Hematopoietic multipotent progenitor cell treated with erythropoietin and hydrocortisone succinate and interleukin-3 and kit ligand, for 4 days (in vitro differentiated cells): ENCODE measurements around the gene UBL3.

ENCODE experiments used
- DNase-seq: peaks from one replicate; pipeline ENCODE4 v3.0.0-alpha.2; 2015

Gene UBL3, protein sequence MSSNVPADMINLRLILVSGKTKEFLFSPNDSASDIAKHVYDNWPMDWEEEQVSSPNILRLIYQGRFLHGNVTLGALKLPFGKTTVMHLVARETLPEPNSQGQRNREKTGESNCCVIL

DNA sequence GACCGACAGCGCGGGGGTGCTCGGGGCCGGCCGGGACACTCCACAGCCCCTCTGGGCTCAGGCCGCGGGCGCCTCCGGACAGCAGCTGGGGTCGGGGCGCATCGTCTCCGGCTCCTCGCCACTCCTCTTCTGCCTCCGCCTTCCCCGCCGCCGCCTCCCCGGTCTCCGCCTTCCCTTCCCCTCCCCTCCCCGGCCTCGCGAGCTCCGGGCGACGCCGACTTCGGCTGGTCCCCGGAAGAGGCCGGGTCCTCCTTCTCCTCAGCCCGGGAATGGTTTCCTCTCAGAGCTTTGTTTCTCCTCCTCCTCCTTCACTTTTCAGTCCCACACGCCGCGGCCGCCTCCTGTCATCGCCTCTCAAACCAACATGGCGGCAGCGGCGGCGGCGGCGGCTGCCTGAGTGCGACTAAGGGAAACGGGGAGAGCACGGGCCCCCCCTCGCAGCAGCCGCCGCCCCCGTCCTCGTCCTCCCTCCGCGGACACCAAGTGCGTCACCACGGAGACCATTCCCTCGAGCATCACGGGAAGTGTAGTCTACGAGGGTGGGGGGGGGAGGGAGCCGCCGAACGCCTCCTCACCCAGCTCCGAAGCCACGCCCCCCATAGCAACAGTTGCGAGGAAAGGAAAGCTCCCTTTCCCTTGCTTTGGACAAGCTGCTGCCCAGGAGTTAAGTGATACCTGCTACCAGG lies at the start of gene UBL3:
Gene UBL3 (minus strand): TSS at position 405 of the 686 bp plus-strand sequence. CDS start 1,079 bp downstream, outside the sequence.
- peak; percentile 97 for DNase-seq

DNA sequence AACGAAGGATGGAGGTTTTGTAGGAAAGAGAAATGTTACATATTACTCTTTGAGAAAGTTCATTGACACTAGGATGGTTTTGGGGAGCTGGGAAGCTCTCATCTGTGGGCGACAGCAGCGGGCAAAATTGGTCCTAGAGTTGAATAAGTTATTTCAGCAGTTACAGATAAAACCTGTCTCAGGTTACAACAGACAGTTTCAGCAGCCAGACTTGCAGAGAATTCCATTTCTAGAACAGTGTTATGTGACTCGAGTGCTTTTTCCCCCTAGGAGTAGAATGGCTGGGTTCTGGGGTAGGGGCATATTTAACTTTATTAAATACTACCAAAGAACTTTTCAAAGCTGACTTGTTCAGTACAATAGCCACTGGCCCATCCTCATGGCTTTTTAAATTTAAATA lies 46.7 kb upstream of the UBL3 start:
- DNase-seq: no peak

DNA sequence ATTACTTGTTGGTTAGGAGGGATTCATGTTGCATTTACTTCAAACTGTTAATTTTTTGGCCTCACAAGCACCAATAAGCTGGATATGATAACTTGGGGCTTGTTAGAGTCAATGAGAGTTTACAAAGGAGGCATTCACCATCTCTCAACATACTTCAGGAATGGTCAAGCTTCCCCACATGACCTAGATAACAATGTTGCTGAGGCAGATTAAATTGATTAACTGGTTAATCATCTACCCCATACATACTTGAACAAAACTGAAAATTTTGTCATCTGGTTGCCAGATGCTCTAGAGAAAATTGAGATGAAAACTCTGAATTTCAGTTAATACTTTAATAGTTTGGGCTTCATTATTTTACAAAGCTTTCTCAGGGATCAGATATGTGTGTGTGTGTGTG lies 43.0 kb upstream of the UBL3 start:
- no peak for DNase-seq

DNA sequence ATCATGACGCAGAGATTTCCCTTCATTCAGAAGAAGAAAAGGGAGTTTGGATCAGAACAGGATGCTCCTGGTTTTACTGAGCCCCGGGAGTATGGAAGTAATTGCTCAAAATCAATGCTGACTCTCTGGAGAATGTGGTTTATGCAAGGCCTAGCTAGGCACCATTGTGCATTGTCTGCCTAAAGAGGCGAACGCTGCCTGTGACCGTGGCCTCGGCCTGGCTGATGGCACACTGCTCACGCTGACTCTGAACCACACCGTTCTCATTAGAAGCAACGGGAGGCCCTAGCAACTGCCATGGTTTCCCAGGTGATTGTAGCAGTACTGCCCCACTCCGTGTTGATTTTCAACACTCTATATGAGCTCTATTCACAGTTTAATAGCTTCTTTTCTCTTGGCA lies 41.7 kb upstream of the UBL3 start:
- DNase-seq: no peak

DNA sequence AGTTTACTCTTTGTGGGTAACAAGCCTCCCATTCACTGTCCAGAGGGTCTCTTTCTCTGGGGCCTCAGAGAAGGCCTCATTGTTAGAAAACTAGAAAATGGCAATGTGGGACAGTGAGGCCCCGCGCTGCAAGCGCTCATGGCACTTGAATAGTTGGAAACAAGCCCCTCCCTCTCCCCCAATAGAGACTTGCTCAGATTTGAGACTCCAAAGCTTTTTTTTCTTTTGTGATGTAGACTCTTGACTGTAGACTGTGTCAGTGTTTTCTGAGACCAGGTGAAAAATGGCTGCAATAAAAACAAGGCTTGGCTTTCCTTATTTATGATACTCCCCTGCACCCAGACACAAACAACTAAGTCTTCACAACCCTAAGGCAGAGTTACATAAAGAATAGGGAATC lies 38.7 kb upstream of the UBL3 start:
- no peak for DNase-seq

DNA sequence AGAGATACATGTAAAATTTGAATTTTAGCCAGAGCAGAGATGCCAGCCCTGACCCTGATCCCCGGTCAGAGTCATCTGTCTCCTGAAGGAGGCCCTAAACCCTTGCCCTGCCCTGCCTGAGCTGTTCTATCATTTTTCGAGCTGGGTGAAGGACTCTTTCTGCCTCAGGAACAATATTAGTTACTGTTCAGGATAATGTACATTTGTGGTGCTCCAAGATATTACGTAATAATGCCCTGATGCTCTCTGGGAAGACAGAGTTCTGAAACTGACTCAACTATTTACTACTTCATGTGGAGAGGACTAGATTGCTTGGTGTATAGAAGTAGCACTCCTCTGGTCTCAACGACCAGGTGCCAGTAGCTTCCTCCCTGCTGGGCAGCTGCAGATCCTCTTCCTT lies 37.9 kb upstream of the UBL3 start:
- no peak for DNase-seq

DNA sequence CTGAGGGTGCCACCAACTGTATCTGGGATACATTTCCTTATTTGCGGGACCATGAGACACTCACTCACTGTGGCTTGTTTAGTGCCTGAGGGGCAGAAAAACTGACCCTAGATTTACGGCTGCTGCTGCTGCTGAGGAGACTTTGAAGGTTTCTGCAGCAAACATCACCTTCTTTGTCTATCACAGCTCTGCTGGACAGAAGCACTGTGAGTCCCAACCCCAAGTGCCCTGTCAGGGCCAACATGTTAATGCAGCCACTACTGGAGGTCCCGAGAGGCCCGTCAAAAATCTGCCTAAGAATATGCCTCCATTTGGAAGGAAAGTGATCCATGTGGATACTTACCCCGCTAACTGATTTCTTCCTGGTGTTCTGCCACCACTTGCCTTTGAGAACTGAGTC lies 37.3 kb upstream of the UBL3 start:
- DNase-seq: no peak

DNA sequence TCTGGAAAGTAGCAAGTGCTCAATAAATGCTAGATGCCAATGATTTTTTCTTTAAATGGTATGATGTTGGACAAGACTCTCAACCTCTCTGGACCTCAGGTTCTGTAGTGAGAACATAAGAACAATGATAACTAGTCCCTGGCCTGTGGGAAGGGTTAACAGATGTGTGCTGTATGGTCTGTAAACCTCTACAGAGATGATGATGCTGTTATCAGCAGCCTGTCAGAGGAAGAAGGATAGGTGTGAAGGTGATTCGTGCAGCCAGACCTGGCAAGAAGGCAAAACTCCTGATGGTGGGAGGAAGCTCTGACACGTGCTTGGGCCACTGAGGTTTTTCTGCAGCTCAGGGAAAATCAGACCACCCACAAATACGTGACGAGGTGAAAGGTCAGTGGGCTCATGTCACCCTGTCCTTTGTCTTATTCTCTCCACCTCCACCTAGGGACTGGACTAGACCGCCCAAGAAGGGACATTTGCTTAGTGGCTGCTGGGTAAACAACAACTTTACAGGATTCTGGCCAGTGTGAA lies 36.7 kb upstream of the UBL3 start:
- DNase-seq: no peak

DNA sequence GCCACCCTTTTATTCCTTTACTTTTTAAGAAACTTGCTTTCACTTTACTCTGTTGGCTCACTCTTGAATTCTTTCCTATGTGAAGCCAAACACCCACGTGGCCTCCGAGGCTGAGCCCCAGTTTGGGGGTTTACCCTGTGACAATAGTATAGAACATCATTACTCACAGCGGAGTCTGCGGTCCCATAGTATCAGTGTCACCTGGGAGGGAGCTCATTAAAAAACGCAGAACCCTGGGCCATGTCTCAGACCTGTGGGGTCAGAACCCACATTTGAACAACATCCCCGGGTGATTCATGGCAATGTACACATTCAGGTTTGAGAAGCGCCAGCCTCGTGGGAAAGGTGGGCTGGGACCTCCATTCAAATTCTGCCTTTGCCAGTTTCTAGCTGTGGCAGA lies 36.0 kb upstream of the UBL3 start:
- no peak for DNase-seq

DNA sequence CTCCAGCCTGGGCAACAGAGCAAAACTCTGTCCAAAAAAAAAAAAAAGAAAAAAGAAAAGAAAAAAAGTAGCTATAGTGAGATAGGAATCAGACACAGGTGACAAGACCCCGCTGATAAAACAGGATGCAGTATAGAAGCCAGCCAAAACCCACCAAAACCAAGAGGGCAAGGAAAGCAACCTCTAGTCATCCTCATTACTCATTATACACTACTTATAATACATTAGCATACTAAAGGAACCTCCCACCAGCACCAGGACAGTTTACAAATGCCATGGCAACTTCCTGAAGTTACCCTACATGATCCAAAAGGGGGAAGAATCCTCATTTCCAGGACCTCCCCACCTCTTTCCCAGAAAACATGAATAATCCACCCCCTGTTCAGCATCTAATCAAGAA lies 35.6 kb upstream of the UBL3 start:
- no peak for DNase-seq

DNA sequence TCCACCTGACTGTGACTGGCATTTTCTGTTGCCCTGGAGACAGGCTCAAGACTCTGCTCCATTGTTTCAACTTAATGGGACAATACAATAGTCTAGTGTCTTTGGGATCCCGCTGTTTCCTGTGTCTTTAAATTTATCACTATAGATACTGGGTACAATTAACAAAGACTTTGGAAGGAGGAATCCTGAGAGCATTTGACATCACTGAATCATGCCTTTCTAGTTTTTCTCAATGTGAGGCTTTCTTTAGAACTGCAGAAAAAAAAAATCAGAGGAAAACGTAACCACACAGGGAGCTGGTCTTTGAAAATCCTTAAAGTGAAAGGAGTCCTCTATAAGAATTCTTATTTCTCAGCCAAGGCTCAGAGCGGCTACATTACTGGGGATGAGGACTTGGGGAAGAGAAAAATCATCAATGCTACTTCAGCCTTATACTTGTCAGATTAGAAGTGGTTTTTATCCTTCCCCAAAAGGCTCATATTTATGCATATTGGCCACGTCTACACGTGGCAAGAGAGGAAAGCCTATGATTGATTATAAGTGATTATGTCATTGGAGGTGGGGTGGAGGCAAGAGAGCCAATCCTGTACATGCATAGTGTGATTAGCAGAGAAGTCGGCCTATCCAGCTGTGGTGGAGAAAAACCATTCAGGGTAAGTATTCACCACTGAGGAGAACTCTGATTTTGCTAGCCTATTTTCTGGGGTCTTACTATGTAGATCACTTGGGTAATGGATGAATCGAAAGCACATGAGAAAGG lies 34.4 kb upstream of the UBL3 start:
- no peak for DNase-seq

DNA sequence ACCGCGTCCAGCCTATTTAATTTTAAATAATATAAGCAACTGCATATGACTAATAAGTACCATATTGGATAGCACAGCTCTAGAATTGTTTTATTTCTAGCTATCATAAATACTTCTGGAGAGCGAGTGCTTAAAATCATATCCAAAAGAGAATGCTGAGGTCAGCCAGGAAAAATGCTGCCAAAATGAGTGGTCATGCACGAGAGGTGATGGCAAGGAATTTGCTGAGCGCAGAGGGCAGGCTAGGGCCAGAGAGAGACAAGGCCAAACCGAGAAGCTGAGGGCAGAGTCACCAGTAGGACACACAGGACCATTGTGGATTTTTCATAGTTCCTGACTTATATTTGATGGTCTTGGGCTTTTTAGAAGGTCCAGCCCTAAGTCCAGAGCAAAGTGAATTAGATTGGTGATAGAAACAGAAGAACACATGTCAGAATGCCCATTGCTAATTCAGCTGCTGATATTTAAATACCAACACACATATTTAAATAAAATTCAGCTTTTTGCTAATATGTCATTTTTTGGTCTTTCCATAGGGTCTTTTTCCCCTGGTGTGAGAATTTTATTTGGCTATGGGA lies 33.6 kb upstream of the UBL3 start:
- DNase-seq: no peak

DNA sequence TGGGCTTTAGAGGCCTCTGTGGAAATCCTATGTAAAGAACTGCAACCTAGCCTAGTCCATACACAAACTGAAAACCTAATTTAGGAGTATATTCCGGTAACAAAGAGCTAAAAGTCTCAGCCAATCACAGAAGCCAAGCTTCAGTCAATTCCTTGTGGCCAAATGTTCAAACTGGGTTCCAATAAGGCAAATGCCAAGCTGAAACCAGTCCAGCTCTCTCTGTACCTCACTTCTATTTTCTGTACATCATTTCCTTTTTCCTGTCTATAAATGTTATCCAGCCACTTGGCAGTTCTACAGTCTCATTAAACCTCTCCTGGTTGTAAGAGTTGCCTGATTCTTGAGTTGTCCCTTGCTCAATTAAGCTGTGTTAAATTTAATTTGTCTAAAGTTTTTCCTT lies 31.7 kb upstream of the UBL3 start:
- no peak for DNase-seq

DNA sequence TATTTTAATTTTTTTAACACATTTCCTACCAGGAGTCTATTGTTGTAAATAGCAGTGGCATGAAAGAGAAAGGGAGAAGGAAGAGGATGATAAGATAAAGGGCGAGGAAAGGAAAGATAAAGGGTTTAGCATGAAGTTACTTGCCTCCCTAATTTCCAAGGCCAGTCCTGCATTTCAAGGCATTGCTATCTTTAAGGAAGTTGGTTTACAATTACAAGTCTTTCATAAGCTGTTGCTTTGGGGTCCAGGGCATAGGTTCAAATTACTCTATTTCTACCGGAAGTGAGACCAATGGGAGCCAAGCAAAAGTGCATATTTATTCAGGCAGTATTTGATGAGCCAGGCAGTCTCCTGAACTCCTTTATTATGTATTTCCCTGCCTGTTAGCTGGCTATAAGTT lies 27.7 kb upstream of the UBL3 start:
- DNase-seq: peak; percentile 6

DNA sequence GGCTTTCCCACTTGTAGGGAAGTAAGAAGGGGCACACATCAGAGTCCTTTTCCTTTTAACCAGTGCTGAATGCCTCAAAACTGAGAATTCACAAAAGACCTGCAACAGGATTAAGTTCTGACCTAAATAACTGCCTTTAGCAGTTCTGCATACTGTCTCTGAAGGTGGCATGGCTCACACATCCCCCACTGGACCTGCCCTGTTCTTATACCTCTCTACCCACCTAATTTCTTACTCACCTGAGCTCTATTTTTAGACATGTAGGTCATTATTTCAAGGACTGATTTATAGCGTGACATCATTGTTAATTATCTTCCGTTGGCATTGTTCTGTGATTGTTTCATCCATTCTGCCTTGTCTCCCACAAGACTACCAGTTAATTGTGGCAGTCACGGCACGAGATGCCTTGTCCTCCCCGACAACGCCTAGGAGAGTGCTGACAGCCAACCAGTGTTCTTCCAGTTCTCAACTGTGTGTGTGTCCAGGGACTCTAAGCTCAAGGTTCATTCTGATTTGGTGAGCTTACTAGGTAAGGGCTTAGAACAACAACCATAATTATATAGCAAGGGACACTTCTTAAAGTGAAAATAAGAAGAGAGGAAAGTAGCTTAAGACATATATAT lies 27.1 kb upstream of the UBL3 start:
- no peak for DNase-seq

DNA sequence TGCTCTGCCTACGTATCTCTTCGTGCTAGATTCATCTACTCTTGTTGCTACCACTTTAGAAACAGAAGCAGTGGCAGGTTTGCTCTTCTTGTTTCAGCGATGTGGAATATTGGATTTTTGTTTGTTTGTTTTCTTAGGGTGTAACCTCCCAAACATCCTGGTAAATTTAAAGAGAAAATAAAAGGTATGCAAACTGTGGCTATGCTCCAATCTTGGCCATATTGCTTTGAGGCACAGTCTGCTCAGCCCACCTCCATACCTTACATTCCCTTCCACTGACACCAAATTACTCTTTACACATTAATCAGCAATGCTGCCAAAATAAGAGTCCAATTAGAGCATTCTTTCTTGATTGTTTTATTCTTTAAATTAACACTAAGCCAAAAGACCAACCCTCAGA lies 25.2 kb upstream of the UBL3 start:
- DNase-seq: no peak

DNA sequence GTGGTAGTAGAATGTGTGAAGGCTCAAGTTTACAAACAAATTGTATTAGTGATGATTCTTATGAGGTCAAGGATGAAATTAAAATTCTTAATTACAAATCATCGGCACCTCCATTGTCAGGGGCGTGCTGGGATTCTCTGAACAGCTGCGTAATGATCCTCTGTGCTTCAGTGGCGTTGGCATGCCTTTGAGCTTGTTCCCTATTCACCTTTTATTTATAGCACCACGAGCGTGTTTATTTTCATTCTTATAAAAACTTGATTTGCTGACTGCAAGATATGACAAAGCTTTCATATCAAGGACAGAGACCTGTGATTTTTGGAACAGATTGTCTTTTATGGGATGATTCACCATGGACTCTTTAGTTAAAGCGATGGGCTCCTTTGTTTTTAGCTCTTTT lies 18.2 kb upstream of the UBL3 start:
- DNase-seq: no peak

DNA sequence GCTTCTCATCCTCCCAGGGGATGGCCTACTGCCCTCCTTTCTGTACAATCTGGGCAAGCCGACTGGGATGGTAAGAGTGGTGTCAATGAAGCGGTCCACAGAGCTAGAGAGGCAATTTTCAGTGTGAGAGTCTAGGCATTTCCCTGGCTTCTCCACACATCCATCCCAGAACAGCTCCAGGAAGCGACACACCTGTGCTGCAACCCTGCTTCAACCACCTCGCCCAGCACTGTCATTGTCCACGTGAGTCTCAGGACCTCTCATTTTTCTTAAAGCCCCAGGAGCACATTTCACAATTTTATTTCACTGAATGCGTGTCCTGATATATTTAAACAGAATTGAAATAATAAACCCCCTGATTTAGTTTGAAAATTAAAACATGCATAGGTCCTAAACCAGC lies 15.5 kb upstream of the UBL3 start:
- no peak for DNase-seq

DNA sequence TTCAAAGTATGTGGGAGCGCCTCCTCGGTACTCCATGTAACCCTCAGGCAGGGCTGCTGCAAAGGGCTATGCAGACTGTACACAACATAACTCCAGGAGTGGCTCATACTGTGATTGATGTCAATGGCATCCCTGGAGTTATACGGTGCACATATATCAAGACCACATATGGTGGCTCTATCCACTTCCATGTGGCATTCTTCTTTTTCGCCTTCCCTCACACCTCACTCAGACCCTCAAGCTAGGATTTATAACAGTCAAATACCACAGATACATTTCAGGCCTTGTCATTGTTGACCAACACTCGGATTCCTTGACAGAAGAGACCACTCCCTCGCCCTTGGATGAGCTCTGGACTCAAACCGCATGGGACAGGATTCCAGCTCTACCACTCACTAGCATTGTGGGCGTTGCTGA lies 11.3 kb upstream of the UBL3 start:
- DNase-seq: no peak

DNA sequence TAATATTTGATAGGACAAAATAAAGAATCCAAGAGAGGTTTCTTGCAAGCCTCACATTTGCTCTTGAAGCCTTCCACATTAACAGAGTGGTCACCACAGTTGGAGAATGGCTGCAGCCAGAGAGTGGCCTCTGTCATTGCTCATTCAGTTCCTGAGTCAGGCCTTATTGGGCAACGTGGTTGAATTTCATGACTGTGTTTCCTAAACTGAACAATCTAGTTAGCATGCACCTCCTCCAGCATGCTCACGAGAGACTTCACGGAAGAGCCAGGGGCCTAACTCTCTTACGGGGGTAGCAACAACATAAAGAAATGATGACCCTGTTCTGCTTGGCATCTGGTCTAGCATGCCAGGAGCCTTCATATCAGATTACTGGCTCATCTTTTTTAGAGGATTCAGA lies 9.6 kb upstream of the UBL3 start:
- no peak for DNase-seq

DNA sequence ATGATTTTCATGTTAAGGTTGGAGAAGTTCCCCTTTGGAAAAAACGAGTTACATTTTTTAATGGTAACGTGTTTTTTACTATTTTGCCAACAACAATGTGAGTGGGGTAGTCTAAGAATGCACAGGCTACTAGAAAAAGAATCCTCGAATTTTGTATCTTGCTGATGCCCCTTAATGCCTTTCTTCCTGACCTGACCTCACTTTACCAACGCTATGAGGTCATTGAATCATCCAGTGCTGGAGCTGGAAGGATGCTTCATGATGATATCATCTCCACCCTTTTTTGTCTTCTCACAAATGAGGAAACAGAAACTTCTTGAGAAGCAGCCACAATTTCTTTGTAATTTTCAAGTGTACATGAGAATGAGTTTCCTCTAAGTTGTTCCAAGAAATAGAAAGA lies 8.2 kb upstream of the UBL3 start:
- DNase-seq: no peak

DNA sequence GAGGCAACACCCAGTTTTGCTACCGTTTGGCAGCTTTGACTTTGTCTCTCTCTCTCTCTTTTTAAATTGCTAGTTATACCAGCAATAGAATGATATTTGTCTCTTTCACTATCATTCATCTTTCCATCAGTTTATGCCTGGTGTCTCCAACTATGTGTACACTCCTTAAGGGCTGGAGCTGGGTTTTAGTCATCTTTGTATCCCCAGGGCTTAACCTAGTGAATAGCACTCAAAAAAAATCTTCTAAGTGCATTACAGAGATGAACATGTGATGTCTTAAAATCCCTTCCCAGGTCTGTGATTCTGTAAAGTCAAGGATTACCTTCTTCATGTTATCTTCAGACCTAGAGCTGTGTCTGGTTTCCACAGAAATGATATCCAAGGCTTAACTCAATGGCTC lies 7.8 kb upstream of the UBL3 start:
- no peak for DNase-seq

DNA sequence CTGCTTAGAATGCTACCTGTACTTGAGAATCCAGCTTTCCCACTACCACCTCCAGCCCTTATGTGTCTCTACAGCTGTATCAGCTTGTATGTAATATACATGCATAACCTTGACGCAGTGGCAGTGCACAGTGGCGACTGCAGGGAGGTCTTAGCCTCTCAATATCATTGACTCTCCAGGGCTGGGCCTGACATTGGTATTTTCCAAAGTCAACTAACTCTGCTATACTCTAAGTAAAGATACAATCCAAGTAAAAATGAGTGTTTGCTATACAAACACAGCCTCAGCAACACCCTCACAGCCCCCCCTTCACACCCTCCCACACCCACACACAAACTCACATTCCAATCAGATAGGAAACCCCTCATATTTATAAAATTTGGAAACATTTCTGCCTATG lies 6.7 kb upstream of the UBL3 start:
- DNase-seq: no peak

DNA sequence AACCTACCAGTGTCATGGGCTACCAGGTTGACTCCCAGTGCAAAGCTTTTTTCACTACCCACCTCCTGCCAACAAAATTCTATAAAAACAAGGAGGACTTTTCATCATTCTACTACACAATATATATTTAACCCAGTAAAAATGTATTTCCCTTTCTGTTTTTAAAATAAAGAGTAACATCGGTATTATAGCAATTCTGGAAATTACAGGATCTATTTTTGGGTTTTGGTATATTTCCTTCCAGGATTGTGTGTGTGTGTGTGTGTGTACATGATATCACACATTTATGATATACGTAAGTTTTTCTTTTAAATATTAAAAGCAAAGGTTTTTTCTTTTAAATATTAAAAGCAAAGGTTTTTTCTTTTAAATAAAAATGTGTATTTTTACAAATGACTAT lies 6.0 kb upstream of the UBL3 start:
- DNase-seq: no peak
